Stimulated activated CD4-positive, alpha-beta T cell treated with anti-CD3 and anti-CD28 coated beads, Interleukin-12 subunit alpha, Interleukin-12 subunit beta, amount 100 ng/mL, for 4 hours (primary cell): ENCODE measurements around the gene SNX33.
"Not testable (repeated sequence)": the region's sequence is repeated elsewhere in the genome, so short reads cannot be mapped to it uniquely, and the experiment has no call there.

Source experiments
- DNase-seq: peaks from one replicate; pipeline ENCODE4 v3.0.0-alpha.2; 2020

Gene SNX33

GRCh38 chr15:75684648-75685047 lies 36.9 kb downstream of the SNX33 start:
- DNase-seq: no peak

- DNase-seq: no peak
Measured at GRCh38 chr15:75685195-75685594, 37.5 kb downstream of the SNX33 start.

- peak; percentile 71 for DNase-seq
Measured at GRCh38 chr15:75686212-75686642, 38.5 kb downstream of the SNX33 start.

GRCh38 chr15:75687486-75688277 lies 40.0 kb downstream of the SNX33 start:
- DNase-seq: no peak

GRCh38 chr15:75688278-75688557 lies 40.5 kb downstream of the SNX33 start:
- DNase-seq: no peak

GRCh38 chr15:75688831-75689230 lies 41.1 kb downstream of the SNX33 start:
- no peak for DNase-seq

GRCh38 chr15:75689429-75689828 lies 41.7 kb downstream of the SNX33 start:
- not testable (repeated sequence) for DNase-seq

- DNase-seq: not testable (repeated sequence)
Measured at GRCh38 chr15:75692311-75692710, 44.6 kb downstream of the SNX33 start.

GRCh38 chr15:75693028-75693427 lies 45.3 kb downstream of the SNX33 start:
- not testable (repeated sequence) for DNase-seq

GRCh38 chr15:75693501-75694240 lies 46.0 kb downstream of the SNX33 start:
- DNase-seq: no peak

- DNase-seq: peak; percentile 5
Measured at GRCh38 chr15:75694241-75695182, 46.8 kb downstream of the SNX33 start.

- no peak for DNase-seq
Measured at GRCh38 chr15:75695220-75695619, 47.5 kb downstream of the SNX33 start.

- DNase-seq: no peak
Measured at GRCh38 chr15:75695634-75696310, 48.1 kb downstream of the SNX33 start.

- no peak for DNase-seq
Measured at GRCh38 chr15:75696311-75696720, 48.6 kb downstream of the SNX33 start.

- no peak for DNase-seq
Measured at GRCh38 chr15:75696854-75697259, 49.1 kb downstream of the SNX33 start.

- no peak for DNase-seq
Measured at GRCh38 chr15:75697523-75697922, 49.8 kb downstream of the SNX33 start.

GRCh38 chr15:75697974-75698747 lies 50.4 kb downstream of the SNX33 start:
- not testable (repeated sequence) for DNase-seq

GRCh38 chr15:75699517-75699916 lies 51.8 kb downstream of the SNX33 start:
- DNase-seq: not testable (repeated sequence)

- not testable (repeated sequence) for DNase-seq
Measured at GRCh38 chr15:75699961-75700874, 52.5 kb downstream of the SNX33 start.
